Lower lobe of right lung (tissue), 2 donors: ENCODE results near the gene FXR2. TPM values are rescaled to one million over a fixed set of nuclear protein-coding genes. Genes with fewer than 3 reads are reported as not detected.

Source experiments
- ATAC-seq, 2 donors: fragments of 200-7000 bp; cut with Tn5 transposase; one replicate each; pipeline ENCODE4 v1.9.1; 2020 to 2022; ENCODE audit warnings: mild to moderate bottlenecking in 2 of 2, moderate library complexity in 2 of 2
- DNase-seq: peaks from one replicate; pipeline ENCODE4 v3.0.0-alpha.2; 2020
- H3K27ac ChIP-seq: fragments of 200-600 bp; one replicate; pipeline ENCODE4 v1.8.0; 2022
- H3K27me3 ChIP-seq: fragments of 200-600 bp; one replicate; pipeline ENCODE4 v1.8.0; 2022; ENCODE audit warnings: low read depth
- H3K36me3 ChIP-seq: fragments of 200-600 bp; one replicate; pipeline ENCODE4 v1.8.0; 2022; ENCODE audit warnings: mild to moderate bottlenecking
- H3K4me1 ChIP-seq: fragments of 200-600 bp; one replicate; pipeline ENCODE4 v1.8.0; 2022
- H3K4me3 ChIP-seq: fragments of 200-600 bp; one replicate; pipeline ENCODE4 v1.8.0; 2022; ENCODE audit warnings: mild to moderate bottlenecking
- H3K9me3 ChIP-seq: fragments of 200-600 bp; one replicate; pipeline ENCODE4 v1.8.0; 2022
- CTCF ChIP-seq: fragments of 200-600 bp; IDR thresholded peaks from one replicate; pipeline ENCODE4 v1.8.0; 2022; ENCODE audit warnings: antibody characterized with exemption, mild to moderate bottlenecking
- intact Hi-C: fragments of 100-400 bp; cut with DNase I; formaldehyde crosslinking; loops from one replicate; pipeline ENCODE4 v1.11.0; 2022
- total RNA-seq: library from RNA; stranded (reverse); fragmentation: NEBNext Ultra II Directional; extraction: Animal tissue kit (Norgen Biotek cat#: 25700); gene quantifications from one replicate; pipeline ENCODE4 v1.2.1, GENCODE V29; 2021
- donor health status: DM: no; HTN: yes; CAD: no; lungs with severe emphysema.

The FXR2 gene
- total RNA-seq, 1 donor from 2014 or later: 36.0 TPM

- H3K4me1 ChIP-seq: peaks cover 79% of the 10 kb centered on the region
- TF ChIP-seq CTCF: no peak
- DNase-seq (no peak), ATAC-seq (no peak)
- peaks cover 66% of the 10 kb centered on the region for H3K36me3 ChIP-seq
- H3K4me3 ChIP-seq: peak overlapping the region; percentile 81
- peak overlapping the region; percentile 6 for H3K27ac ChIP-seq
- no peaks in the 10 kb centered on the region for H3K9me3 ChIP-seq
- intact Hi-C loops: no loop called here
- H3K27me3 ChIP-seq: no peaks in the 10 kb centered on the region
Observed at GRCh38 chr17:7575481-7575883, 39.2 kb downstream of the FXR2 start.

- no peak for ATAC-seq
- H3K27ac ChIP-seq: peak overlapping the region; percentile 97
- TF ChIP-seq CTCF: no peak
- peaks cover 68% of the 10 kb centered on the region for H3K4me1 ChIP-seq
- H3K9me3 ChIP-seq: no peaks in the 10 kb centered on the region
- no peaks in the 10 kb centered on the region for H3K27me3 ChIP-seq
- no peak for DNase-seq
- H3K36me3 ChIP-seq: peaks cover 77% of the 10 kb centered on the region
- H3K4me3 ChIP-seq: peak overlapping the region; percentile 81
- intact Hi-C loops: no loop called here
Observed at GRCh38 chr17:7574176-7574953, 40.3 kb downstream of the FXR2 start.

- peak; percentile 81 to 87 for ATAC-seq
- no peak for TF ChIP-seq CTCF
- peaks cover 60% of the 10 kb centered on the region for H3K4me1 ChIP-seq
Observed at GRCh38 chr17:7573324-7574080, 41.2 kb downstream of the FXR2 start.

GRCh38 chr17:7572588-7573323, 41.9 kb downstream of the FXR2 start:
- Histone ChIP-seq H3K27me3 (no peaks in the 10 kb centered on the region), H3K27ac (peak overlapping the region; percentile 97), H3K4me3 (peak overlapping the region; percentile 81), H3K9me3 (no peaks in the 10 kb centered on the region), H3K36me3 (peaks cover 75% of the 10 kb centered on the region), H3K4me1 (peaks cover 54% of the 10 kb centered on the region)
- DNase-seq: peak; percentile 99
- intact Hi-C loops: no loop called here
- ATAC-seq: peak; percentile 95 to 96
- TF ChIP-seq CTCF: no peak

More at GRCh38 chr17:7573324-7574080, 41.2 kb downstream of the FXR2 start:
- H3K4me3 ChIP-seq: peak overlapping the region; percentile 81
- H3K36me3 ChIP-seq: peaks cover 78% of the 10 kb centered on the region
- peak; percentile 93 for DNase-seq
- intact Hi-C loops: no loop called here
- H3K27ac ChIP-seq: peak overlapping the region; percentile 97
- H3K9me3 ChIP-seq: no peaks in the 10 kb centered on the region
- H3K27me3 ChIP-seq: no peaks in the 10 kb centered on the region

GRCh38 chr17:7572338-7572587, 42.4 kb downstream of the FXR2 start:
- intact Hi-C loops: no loop called here
- peak overlapping the region; percentile 83 for H3K27ac ChIP-seq

More at GRCh38 chr17:7572338-7572587, 42.4 kb downstream of the FXR2 start:
- Histone ChIP-seq H3K36me3 (peaks cover 74% of the 10 kb centered on the region), H3K9me3 (no peaks in the 10 kb centered on the region), H3K4me3 (peak overlapping the region; percentile 81), H3K27me3 (no peaks in the 10 kb centered on the region), H3K4me1 (peaks cover 49% of the 10 kb centered on the region)
- ATAC-seq (no peak), DNase-seq (no peak)
- no peak for TF ChIP-seq CTCF
